Measurements from ENCODE around the gene EVX2.

Gene EVX2

GRCh38 chr2:176106581-176107539, 23.1 kb upstream of the EVX2 start, which contains the start of gene HOXD11:
HOXD11 (plus strand) TSS chr2:176107280; CDS start chr2:176107356, 76 bp downstream.
- DNase-seq, result peak; percentile 21

- no peak for DNase-seq
Measured at GRCh38 chr2:176105730-176106580, 22.2 kb upstream of the EVX2 start.

GRCh38 chr2:176105078-176105729, 21.4 kb upstream of the EVX2 start:
- DNase-seq, result no peak

- DNase-seq, result no peak
Measured at GRCh38 chr2:176104316-176105077, 20.7 kb upstream of the EVX2 start.

GRCh38 chr2:176103742-176104315, 20.1 kb upstream of the EVX2 start:
- DNase-seq, result no peak

GRCh38 chr2:176103194-176103593, 19.4 kb upstream of the EVX2 start:
- DNase-seq, result no peak

GRCh38 chr2:176102309-176102866, 18.6 kb upstream of the EVX2 start:
- no peak for DNase-seq

- DNase-seq, result no peak
Measured at GRCh38 chr2:176101842-176102241, 18.1 kb upstream of the EVX2 start.

GRCh38 chr2:176101216-176101830, 17.6 kb upstream of the EVX2 start:
- DNase-seq, result no peak

- no peak for DNase-seq
Measured at GRCh38 chr2:176100547-176101140, 16.9 kb upstream of the EVX2 start.

GRCh38 chr2:176099728-176100546, 16.2 kb upstream of the EVX2 start, which contains the start of gene HOXD12:
HOXD12 (plus strand) TSS chr2:176099795; CDS start chr2:176099802, 7 bp downstream.
- DNase-seq, result no peak

- no peak for DNase-seq
Measured at GRCh38 chr2:176099159-176099727, 15.5 kb upstream of the EVX2 start.

GRCh38 chr2:176098366-176099158, 14.8 kb upstream of the EVX2 start:
- DNase-seq, result no peak

- no peak for DNase-seq
Measured at GRCh38 chr2:176097820-176098365, 14.1 kb upstream of the EVX2 start.

- DNase-seq, result peak; percentile 61
Measured at GRCh38 chr2:176096986-176097819, 13.4 kb upstream of the EVX2 start.

GRCh38 chr2:176096243-176096985, 12.7 kb upstream of the EVX2 start:
- DNase-seq, result no peak
